Measurements from ENCODE around the gene YJU2. TPM values are rescaled to one million over a fixed set of nuclear protein-coding genes. Genes with fewer than 3 reads are reported as not detected.

YJU2 gene
- total and polyA plus RNA-seq, 2 of the 13 experiments (the other 11 are each of a cell fraction or from before 2014, with no cell fraction given) = 9.3 to 17.9 TPM

- TF ChIP-seq, protein P1, sequence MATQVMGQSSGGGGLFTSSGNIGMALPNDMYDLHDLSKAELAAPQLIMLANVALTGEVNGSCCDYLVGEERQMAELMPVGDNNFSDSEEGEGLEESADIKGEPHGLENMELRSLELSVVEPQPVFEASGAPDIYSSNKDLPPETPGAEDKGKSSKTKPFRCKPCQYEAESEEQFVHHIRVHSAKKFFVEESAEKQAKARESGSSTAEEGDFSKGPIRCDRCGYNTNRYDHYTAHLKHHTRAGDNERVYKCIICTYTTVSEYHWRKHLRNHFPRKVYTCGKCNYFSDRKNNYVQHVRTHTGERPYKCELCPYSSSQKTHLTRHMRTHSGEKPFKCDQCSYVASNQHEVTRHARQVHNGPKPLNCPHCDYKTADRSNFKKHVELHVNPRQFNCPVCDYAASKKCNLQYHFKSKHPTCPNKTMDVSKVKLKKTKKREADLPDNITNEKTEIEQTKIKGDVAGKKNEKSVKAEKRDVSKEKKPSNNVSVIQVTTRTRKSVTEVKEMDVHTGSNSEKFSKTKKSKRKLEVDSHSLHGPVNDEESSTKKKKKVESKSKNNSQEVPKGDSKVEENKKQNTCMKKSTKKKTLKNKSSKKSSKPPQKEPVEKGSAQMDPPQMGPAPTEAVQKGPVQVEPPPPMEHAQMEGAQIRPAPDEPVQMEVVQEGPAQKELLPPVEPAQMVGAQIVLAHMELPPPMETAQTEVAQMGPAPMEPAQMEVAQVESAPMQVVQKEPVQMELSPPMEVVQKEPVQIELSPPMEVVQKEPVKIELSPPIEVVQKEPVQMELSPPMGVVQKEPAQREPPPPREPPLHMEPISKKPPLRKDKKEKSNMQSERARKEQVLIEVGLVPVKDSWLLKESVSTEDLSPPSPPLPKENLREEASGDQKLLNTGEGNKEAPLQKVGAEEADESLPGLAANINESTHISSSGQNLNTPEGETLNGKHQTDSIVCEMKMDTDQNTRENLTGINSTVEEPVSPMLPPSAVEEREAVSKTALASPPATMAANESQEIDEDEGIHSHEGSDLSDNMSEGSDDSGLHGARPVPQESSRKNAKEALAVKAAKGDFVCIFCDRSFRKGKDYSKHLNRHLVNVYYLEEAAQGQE (IDR thresholded peaks at IDR 0.05; ENCODE audit: borderline replicate concordance in 1 of 2, low read depth in 1 of 2, low read length in 2 of 2) = no peak
- TF ChIP-seq, protein P2, sequence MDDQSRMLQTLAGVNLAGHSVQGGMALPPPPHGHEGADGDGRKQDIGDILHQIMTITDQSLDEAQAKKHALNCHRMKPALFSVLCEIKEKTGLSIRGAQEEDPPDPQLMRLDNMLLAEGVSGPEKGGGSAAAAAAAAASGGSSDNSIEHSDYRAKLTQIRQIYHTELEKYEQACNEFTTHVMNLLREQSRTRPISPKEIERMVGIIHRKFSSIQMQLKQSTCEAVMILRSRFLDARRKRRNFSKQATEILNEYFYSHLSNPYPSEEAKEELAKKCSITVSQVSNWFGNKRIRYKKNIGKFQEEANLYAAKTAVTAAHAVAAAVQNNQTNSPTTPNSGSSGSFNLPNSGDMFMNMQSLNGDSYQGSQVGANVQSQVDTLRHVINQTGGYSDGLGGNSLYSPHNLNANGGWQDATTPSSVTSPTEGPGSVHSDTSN (CRISPR knock-in tag; IDR thresholded peaks at IDR 0.05; ENCODE audit: borderline replicate concordance) = peak; percentile 96
- TF ChIP-seq HBP1 (CRISPR knock-in tag; IDR thresholded peaks at IDR 0.05; ENCODE audit: low read depth) (no peak), ZFX (CRISPR knock-in tag; IDR thresholded peaks at IDR 0.05; ENCODE audit: low read depth) (peak; percentile 81), ZNF274 (CRISPR knock-in tag; IDR thresholded peaks at IDR 0.05) (no peak), ZSCAN9 (CRISPR knock-in tag; IDR thresholded peaks at IDR 0.05; ENCODE audit: borderline replicate concordance) (peak; percentile 54; the same call in 1 of the 2 replicates), ZFY (CRISPR knock-in tag; IDR thresholded peaks at IDR 0.05) (peak; percentile 88), DBP (CRISPR knock-in tag; IDR thresholded peaks at IDR 0.05; ENCODE audit: not compliant biosample characterization) (no peak), ZNF232 (CRISPR knock-in tag; IDR thresholded peaks at IDR 0.05; ENCODE audit: borderline replicate concordance) (0 out of 2 replicates have a peak, but pooled peaks have one; percentile 9), PLRG1 (conservative IDR thresholded peaks at IDR 0.05) (no peak), ETV5 (CRISPR knock-in tag; IDR thresholded peaks at IDR 0.05; ENCODE audit: borderline replicate concordance) (no peak)
- TF ChIP-seq, protein P3, sequence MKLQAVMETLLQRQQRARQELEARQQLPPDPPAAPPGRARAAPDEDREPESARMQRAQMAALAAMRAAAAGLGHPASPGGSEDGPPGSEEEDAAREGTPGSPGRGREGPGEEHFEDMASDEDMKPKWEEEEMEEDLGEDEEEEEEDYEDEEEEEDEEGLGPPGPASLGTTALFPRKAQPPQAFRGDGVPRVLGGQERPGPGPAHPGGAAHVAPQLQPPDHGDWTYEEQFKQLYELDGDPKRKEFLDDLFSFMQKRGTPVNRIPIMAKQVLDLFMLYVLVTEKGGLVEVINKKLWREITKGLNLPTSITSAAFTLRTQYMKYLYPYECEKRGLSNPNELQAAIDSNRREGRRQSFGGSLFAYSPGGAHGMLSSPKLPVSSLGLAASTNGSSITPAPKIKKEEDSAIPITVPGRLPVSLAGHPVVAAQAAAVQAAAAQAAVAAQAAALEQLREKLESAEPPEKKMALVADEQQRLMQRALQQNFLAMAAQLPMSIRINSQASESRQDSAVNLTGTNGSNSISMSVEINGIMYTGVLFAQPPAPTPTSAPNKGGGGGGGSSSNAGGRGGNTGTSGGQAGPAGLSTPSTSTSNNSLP (IDR thresholded peaks at IDR 0.05; ENCODE audit: low read depth, low read length) = 0 out of 2 replicates have a peak, but pooled peaks have one; percentile 62
- TF ChIP-seq, protein P4, sequence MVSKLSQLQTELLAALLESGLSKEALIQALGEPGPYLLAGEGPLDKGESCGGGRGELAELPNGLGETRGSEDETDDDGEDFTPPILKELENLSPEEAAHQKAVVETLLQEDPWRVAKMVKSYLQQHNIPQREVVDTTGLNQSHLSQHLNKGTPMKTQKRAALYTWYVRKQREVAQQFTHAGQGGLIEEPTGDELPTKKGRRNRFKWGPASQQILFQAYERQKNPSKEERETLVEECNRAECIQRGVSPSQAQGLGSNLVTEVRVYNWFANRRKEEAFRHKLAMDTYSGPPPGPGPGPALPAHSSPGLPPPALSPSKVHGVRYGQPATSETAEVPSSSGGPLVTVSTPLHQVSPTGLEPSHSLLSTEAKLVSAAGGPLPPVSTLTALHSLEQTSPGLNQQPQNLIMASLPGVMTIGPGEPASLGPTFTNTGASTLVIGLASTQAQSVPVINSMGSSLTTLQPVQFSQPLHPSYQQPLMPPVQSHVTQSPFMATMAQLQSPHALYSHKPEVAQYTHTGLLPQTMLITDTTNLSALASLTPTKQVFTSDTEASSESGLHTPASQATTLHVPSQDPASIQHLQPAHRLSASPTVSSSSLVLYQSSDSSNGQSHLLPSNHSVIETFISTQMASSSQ (IDR thresholded peaks at IDR 0.05; ENCODE audit: low read depth) = peak; percentile 54; the same call in 1 of the 2 replicates
- TF ChIP-seq, protein P4 (CRISPR knock-in tag; IDR thresholded peaks at IDR 0.05; ENCODE audit: borderline replicate concordance) = no peak
Measured at GRCh38 chr19:4246767-4247593, at the start of gene YJU2 (continued).
